ENCODE data around the gene FLRT1. TPM values are rescaled to one million over a fixed set of nuclear protein-coding genes. Genes with fewer than 3 reads are reported as not detected.
A peak's percentile ranks its signal among the peaks of the same experiment; 100 is the strongest.

FLRT1 gene
- total RNA-seq, 1 experiment from 2014 or later, result 0.31 TPM

- Histone ChIP-seq H3K23ac (ENCODE audit: insufficient read length, low read depth, low read length) (no peak overlapping the region), H3K14ac (ENCODE audit: insufficient read depth, low read length) (no peak overlapping the region), H3K4me2 (ENCODE audit: insufficient read depth, insufficient read length, low read length) (no peak overlapping the region), H3K27ac (ENCODE audit: insufficient read length, low read depth, low read length) (no peak overlapping the region), H3K27me3 (ENCODE audit: insufficient read depth, low read length) (peaks cover 48% of the 10 kb centered on the region), H2BK15ac (ENCODE audit: low read depth, low read length) (no peak overlapping the region), H3K79me2 (ENCODE audit: insufficient read depth, low read length) (no peaks in the 10 kb centered on the region), H4K8ac (replicated peaks; ENCODE audit: insufficient read length, low read depth, low read length) (no peak overlapping the region), H3K9ac (ENCODE audit: extremely low read depth, insufficient read length, low read length) (no peak overlapping the region), H2BK12ac (ENCODE audit: insufficient read length, low read depth, low read length) (no peak overlapping the region), H2BK120ac (ENCODE audit: low read depth, low read length, poor library complexity, severe bottlenecking) (no peak overlapping the region), H3K4me1 (ENCODE audit: insufficient read depth, low read length) (no peaks in the 10 kb centered on the region), H3K23me2 (ENCODE audit: insufficient read length, low read depth, low read length, poor library complexity, severe bottlenecking) (peaks cover 8% of the 10 kb centered on the region), H4K20me1 (ENCODE audit: control insufficient read depth, insufficient read depth, insufficient read length) (peaks cover 2% of the 10 kb centered on the region), H3K56ac (ENCODE audit: insufficient read length, low read depth, low read length) (no peak overlapping the region), H3K4ac (ENCODE audit: low read depth, low read length) (no peak overlapping the region), H3K9me3 (ENCODE audit: control insufficient read depth, low read depth, low read length) (no peaks in the 10 kb centered on the region), H3T11ph (ENCODE audit: low read length) (no peak overlapping the region), H2AFZ (ENCODE audit: low read length) (no peak overlapping the region), H4K5ac (ENCODE audit: insufficient read length, low read depth, low read length) (no peak overlapping the region), H2AK5ac (ENCODE audit: insufficient read length, low read length) (no peak overlapping the region), H3K18ac (ENCODE audit: insufficient read length, low read depth, low read length) (no peak overlapping the region), H3K79me1 (ENCODE audit: insufficient read depth, low read depth, low read length, poor library complexity, severe bottlenecking) (no peaks in the 10 kb centered on the region), H4K91ac (ENCODE audit: insufficient read length, low read depth, low read length) (no peak overlapping the region), H2BK5ac (ENCODE audit: insufficient read length, low read length) (no peak overlapping the region), H2BK20ac (ENCODE audit: low read depth, low read length, poor library complexity, severe bottlenecking) (no peak overlapping the region)
- peaks cover 15 to 21% of the 10 kb centered on the region in 2 experiments for H3K4me1 Mint-ChIP-seq
- H3K4me3 Mint-ChIP-seq, result peak overlapping the region; percentile 62 to 87; a peak in 4 of 5 replicates
- peaks cover 93% of the 10 kb centered on the region for H3K27me3 Mint-ChIP-seq (ENCODE audit: low read depth)
- H3K9me3 Mint-ChIP-seq, result no peaks in the 10 kb centered on the region
- H3K36me3 Mint-ChIP-seq (ENCODE audit: insufficient read depth in 1 of 3, low read depth in 3 of 3), result peaks cover 0 to 2% (median 0%) of the 10 kb centered on the region in 3 experiments; a peak in 1 of 7 replicates
- TF ChIP-seq CTCF (conservative IDR thresholded peaks at IDR 0.05), result peak; percentile 60
- no CpG with 5 or more reads among the region's 9 CpGs for WGBS (ENCODE audit: extremely low coverage, insufficient read length, low lambda C conversion rate)
- H3K27ac Mint-ChIP-seq, result no peak overlapping the region
- DNase-seq, result peak; percentile 71
Measured at GRCh38 chr11:64034411-64034811, 1.3 kb upstream of the FLRT1 start.

All from H9 (cell line).